Osteocyte (in vitro differentiated cells): ENCODE measurements around the gene FCN3. TPM values are rescaled to one million over a fixed set of nuclear protein-coding genes. Genes with fewer than 3 reads are reported as not detected.

Source experiments
- DNase-seq: peaks from one replicate; pipeline ENCODE4 v3.0.0; 2021; ENCODE audit warnings: mixed read lengths; ENCODE audit not compliant: unreplicated experiment; ENCODE audit errors: extremely low spot score
- H3K27ac Mint-ChIP-seq: one replicate; pipeline ENCODE4 v1.8.0; 2021; ENCODE audit warnings: mild to moderate bottlenecking, mixed read lengths; ENCODE audit not compliant: unreplicated experiment
- H3K27me3 Mint-ChIP-seq: one replicate; pipeline ENCODE4 v1.8.0; 2021; ENCODE audit warnings: mixed read lengths; ENCODE audit not compliant: unreplicated experiment
- H3K36me3 Mint-ChIP-seq: one replicate; pipeline ENCODE4 v1.8.0; 2021; ENCODE audit warnings: mixed read lengths; ENCODE audit not compliant: unreplicated experiment
- H3K4me1 Mint-ChIP-seq: one replicate; pipeline ENCODE4 v1.8.0; 2021; ENCODE audit warnings: mixed read lengths; ENCODE audit not compliant: unreplicated experiment
- H3K4me3 Mint-ChIP-seq: one replicate; pipeline ENCODE4 v1.8.0; 2021; ENCODE audit warnings: mild to moderate bottlenecking, moderate library complexity, mixed read lengths; ENCODE audit not compliant: unreplicated experiment
- H3K9me3 Mint-ChIP-seq: one replicate; pipeline ENCODE4 v1.8.0; 2021; ENCODE audit warnings: mixed read lengths; ENCODE audit not compliant: unreplicated experiment
- total RNA-seq: library from RNA; stranded (reverse); gene quantifications from 2 replicates; pipeline ENCODE4 v1.2.1, GENCODE V29; 2021
- TF ChIP-seq, protein P1 (sequence below): fragments of 200-600 bp; sonication (generic); IDR thresholded peaks from 2 replicates; pipeline ENCODE4 v1.5.0; 2021; ENCODE audit warnings: antibody characterized with exemption, mild to moderate bottlenecking, moderate library complexity

FCN3 gene
- total RNA-seq, 1 donor from 2014 or later, result not detected

DNA sequence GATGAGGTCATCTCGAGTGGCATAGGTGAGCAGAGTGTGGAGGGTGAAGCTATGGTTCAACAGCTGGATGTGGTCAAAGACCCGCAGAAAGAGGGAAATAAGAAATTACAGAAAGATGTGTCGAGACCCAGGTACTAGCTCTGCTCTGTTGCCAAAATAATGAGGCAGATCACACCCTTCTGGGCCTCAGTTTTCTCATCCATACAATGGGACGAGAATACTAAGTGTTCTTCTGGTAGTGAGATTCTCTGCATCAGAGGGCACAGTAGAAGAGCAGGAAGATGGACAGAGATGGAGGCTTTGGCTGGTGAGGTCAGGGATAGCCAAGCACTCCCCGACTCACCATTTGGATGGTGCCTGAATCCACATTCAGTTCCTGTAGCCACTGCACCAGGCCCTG is 18.9 kb downstream of the FCN3 start:
- Mint-ChIP-seq H3K9me3 (no peaks in the 10 kb centered on the region), H3K36me3 (peaks cover 19% of the 10 kb centered on the region), H3K4me3 (no peak overlapping the region), H3K27me3 (no peaks in the 10 kb centered on the region), H3K4me1 (peaks cover 8% of the 10 kb centered on the region), H3K27ac (no peak overlapping the region)
- TF ChIP-seq, protein P1, sequence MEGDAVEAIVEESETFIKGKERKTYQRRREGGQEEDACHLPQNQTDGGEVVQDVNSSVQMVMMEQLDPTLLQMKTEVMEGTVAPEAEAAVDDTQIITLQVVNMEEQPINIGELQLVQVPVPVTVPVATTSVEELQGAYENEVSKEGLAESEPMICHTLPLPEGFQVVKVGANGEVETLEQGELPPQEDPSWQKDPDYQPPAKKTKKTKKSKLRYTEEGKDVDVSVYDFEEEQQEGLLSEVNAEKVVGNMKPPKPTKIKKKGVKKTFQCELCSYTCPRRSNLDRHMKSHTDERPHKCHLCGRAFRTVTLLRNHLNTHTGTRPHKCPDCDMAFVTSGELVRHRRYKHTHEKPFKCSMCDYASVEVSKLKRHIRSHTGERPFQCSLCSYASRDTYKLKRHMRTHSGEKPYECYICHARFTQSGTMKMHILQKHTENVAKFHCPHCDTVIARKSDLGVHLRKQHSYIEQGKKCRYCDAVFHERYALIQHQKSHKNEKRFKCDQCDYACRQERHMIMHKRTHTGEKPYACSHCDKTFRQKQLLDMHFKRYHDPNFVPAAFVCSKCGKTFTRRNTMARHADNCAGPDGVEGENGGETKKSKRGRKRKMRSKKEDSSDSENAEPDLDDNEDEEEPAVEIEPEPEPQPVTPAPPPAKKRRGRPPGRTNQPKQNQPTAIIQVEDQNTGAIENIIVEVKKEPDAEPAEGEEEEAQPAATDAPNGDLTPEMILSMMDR, result no peak
- no peak for DNase-seq

DNA sequence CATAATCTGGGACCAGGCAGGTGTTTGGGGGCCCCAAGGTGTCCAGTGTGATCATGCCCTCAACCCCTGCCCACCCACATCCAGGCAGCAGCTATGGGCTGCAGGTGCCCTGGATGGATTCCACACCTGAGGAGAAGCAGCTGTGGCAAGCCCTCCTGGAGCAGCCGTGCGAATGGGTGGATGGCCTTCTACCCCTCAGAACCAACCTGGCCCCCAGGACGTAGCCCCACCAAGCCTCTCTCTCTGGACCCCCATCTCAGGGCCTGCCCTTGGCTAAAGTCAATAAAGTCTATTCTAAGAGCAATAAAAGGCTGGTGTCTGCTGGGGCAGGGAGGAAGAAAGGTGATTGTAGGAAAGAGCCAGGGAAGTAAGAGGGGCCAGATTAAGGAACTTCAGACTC is 21.0 kb downstream of the FCN3 start:
- H3K27ac Mint-ChIP-seq, result no peak overlapping the region
- H3K4me1 Mint-ChIP-seq, result peaks cover 10% of the 10 kb centered on the region
- H3K36me3 Mint-ChIP-seq, result peaks cover 7% of the 10 kb centered on the region
- H3K27me3 Mint-ChIP-seq, result no peaks in the 10 kb centered on the region
- no peak for DNase-seq
- H3K9me3 Mint-ChIP-seq, result no peaks in the 10 kb centered on the region
- no peak overlapping the region for H3K4me3 Mint-ChIP-seq
- TF ChIP-seq, protein P1, result no peak

- no peak overlapping the region for H3K4me3 Mint-ChIP-seq
- H3K27me3 Mint-ChIP-seq, result no peaks in the 10 kb centered on the region
- H3K9me3 Mint-ChIP-seq, result no peaks in the 10 kb centered on the region
- TF ChIP-seq, protein P1, result no peak
- H3K27ac Mint-ChIP-seq, result no peak overlapping the region
- H3K36me3 Mint-ChIP-seq, result peaks cover 7% of the 10 kb centered on the region
- H3K4me1 Mint-ChIP-seq, result peaks cover 10% of the 10 kb centered on the region
- no peak for DNase-seq
These were observed 21.5 kb downstream of the FCN3 start for GRCh38 chr1:27353166-27353565.

DNA sequence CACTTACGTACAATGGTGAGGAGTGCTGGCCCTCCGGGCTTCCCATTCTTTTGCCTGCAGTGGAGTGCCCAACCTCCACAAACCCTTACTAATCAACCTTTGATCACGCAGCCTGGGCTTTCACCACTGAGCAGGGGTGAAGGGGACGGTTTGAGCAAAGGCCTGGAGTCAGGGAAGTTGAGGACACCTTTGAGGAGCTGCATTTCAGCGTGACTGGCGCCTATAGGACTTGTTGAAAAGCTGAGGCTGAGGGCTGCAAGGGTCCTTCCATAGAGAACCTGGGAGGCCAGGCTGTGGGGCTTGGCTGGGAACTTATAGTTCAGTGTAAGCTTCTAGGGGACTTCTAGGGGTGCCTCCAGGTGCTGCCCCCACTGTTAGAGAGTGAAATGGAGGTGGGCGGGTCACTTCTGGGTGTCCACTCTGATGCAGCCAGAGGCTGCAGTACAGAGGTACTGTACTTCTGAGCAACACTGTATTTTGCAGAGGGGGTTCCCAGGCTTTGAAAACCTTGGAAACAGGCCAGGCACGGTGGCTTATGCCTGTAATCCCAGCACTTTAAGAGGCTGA is 23.0 kb downstream of the FCN3 start:
- Mint-ChIP-seq H3K36me3 (peaks cover 7% of the 10 kb centered on the region), H3K4me3 (no peak overlapping the region), H3K4me1 (peaks cover 14% of the 10 kb centered on the region), H3K27me3 (no peaks in the 10 kb centered on the region), H3K27ac (no peak overlapping the region), H3K9me3 (no peaks in the 10 kb centered on the region)
- TF ChIP-seq, protein P1, result no peak
- no peak for DNase-seq

GRCh38 chr1:27350663-27351540 is 23.7 kb downstream of the FCN3 start:
- Mint-ChIP-seq H3K27ac (no peak overlapping the region), H3K4me3 (peak overlapping the region; percentile 26), H3K4me1 (peaks cover 14% of the 10 kb centered on the region), H3K9me3 (no peaks in the 10 kb centered on the region), H3K27me3 (no peaks in the 10 kb centered on the region), H3K36me3 (peaks cover 7% of the 10 kb centered on the region)
- DNase-seq, result no peak
- TF ChIP-seq, protein P1, result no peak
